GM21360 (cell line): Measurements from ENCODE around the gene BCL2L11.

ENCODE experiments used
- ATAC-seq: cut with Tn5 transposase; IDR thresholded peaks from one replicate; pipeline ENCODE4 v1.9.1; 2021; ENCODE audit warnings: mild to moderate bottlenecking, moderate library complexity; ENCODE audit not compliant: unreplicated experiment

The BCL2L11 gene

DNA sequence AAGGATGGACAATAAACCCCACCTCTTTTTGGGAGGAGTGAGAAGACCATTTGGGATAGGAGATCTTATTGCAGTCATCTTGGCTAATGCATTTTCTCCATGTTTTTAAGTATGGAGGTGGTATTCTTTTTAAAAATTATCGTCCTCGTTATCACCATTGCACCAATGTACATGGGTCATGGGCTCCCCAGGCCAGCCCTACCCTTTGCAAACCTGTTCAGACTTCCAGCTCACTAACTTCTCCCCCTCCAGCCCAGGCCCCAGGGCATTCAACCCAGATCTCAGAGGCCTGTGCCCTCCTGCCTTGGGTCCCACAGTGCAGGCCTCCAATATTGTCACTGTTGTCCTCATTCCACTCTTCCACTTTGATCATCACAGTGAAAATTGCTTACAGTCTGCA lies 68.4 kb downstream of the BCL2L11 start:
- no peak for ATAC-seq

- ATAC-seq = no peak
Observed at GRCh38 chr2:111190816-111191540, 70.3 kb downstream of the BCL2L11 start.

DNA sequence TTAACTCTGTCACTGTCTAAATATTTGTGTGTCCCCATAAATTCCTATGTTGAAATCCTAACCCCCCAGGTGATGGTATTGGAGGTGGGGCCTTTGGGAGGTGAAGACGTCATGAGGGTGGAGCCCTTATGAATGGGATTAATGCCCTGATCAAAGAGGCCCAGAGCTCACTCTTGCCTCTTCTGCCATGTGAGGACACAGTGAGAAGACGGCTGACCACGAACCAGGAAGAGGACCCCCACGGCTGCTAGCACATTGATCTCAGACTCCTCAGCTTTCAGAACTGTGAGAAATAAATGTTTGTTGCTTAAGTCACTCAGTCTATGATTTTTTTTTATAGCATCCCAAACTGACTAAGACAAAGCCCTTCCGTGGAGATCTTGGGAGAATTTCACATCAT lies 71.2 kb downstream of the BCL2L11 start:
- ATAC-seq = no peak

DNA sequence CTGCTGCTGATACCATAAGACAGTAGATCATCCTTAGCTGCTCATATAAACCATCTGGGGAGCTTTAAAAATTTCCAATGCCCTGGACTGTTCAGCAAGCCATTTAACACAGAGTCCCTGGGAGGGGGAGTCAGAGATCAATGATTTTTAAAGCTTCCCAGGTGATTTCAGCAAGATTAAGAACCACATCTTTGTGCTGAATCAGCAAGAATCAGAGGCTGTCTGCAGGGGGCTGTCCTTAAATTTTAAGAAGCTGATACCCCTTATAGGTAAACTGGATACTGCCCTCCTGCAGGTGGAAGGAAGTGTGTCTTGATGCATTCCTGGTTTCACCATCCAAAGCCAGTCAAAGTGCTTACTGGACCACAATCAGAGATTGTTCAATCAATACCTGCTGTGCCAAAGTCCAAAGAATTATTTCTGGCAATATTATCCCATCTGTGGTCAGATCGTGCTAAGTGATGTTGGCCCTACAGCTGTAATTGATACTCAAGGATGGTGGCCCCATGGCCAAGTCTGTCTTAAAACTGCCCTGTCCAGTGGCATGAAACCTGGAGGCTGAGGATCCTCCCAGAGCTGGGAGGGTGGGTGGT lies 72.2 kb downstream of the BCL2L11 start:
- ATAC-seq = no peak

DNA sequence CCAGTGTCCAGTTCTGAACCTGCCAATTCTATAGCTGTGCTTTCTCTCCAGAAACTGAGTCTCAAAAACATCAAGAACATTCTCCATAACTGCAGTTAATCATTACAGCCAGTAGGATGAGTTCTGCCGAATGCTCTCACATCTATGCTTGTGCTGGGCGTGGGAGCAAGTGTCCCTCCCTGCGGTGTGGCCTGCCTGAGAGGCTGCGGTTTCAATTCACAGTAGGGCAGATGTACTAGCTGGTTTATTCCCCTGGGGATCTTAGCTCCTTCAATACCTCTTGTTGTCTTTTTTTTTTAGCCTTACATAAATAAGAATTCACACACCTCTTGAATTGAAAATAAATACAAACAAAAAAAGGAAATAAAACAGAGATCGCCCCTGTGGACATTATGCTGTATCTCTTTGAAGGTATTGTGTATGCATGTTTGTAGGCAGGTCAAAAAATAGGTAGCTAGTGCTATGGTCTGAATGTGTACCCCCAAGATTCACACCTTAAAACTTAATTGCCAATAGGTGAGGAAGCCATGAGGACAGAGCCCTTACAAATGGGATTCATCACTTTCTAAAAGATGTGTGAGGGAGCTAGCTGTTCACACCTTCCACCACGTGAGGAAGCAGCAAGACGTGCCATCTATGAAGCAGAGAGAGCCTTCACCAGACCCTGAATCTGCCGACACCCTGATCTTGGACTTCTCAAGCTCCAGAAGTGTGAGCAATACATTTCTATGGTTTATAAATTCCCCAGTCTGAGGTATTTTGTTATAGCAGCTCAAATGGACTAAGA lies 74.3 kb downstream of the BCL2L11 start:
- ATAC-seq = peak; percentile 93

GRCh38 chr2:111196435-111196834 lies 75.7 kb downstream of the BCL2L11 start:
- ATAC-seq = no peak

DNA sequence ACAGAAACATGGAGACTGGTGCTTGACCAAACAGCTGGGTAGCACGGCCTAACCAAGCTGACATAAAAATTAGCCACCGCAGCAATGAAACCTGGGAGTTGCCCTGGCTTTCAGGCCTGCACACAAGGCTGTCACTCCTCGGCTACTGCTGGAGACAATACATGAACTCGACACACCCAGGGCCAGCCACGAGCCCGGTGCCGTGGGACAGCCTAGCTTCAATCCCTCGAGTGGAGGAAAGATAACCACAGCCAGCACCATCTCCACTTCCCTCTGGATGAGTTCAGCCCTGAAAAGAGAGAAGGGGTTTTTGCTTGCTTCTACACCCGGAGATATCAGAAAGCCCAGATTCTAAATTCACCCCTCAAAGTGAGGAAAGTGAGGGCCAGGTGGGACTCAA lies 78.0 kb downstream of the BCL2L11 start:
- no peak for ATAC-seq

GRCh38 chr2:111199840-111200239 lies 79.1 kb downstream of the BCL2L11 start:
- no peak for ATAC-seq

GRCh38 chr2:111200333-111200881 lies 79.7 kb downstream of the BCL2L11 start:
- ATAC-seq = no peak

DNA sequence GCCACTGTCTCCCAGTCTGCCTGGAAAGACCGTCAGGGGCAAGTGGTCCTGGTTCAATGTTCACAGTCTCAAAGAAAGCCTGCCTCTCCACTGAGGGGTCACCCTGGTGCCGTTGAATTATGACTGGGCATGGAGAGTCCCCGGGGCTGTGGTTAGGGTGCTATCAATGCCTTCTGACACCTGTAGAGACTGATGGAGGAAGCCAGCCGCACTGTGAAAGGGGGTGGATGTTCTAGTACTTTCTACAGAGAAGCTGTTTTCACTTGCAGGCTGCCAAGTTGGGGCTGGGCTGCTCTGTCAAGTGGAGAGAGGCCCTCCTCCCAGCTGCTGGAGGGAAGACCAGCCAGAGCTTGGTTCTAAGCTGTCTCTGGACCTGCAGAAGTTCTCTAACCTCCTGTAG lies 80.5 kb downstream of the BCL2L11 start:
- ATAC-seq = peak; percentile 72

DNA sequence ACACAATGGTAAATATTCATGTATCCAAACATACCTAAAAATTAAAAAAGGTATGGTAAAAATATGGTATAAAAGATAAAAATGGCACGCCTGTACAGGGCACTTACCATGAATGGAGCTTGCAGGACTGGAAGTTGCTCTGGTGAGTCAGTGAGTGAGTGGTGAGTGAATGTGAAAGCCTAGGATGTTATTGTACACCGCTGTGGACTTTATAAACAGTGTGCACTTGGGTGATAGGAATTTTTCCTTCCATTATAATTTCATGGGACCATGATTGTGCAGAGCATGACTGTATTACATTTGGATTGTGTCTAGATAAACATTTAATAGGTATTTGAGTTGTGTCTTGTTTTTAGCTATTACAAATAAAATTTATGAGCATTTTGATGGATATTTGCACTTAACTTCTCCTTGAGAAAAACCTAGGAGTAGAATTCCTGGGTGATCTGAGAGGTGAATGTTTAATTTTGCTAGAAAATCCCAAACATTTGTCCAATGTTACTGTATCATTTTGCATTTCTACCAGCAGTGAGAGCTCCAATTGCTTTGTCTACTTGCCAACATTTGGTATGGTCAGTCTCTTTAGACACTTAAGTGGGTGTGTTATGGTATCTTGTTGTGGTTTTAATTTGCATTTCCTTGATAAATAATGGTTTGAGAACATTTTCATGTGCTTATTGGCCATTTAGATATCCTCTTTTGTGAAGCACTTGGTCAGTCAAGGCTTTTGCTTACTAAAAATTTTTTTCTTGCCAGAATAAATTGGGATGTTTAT lies 81.7 kb downstream of the BCL2L11 start:
- no peak for ATAC-seq

DNA sequence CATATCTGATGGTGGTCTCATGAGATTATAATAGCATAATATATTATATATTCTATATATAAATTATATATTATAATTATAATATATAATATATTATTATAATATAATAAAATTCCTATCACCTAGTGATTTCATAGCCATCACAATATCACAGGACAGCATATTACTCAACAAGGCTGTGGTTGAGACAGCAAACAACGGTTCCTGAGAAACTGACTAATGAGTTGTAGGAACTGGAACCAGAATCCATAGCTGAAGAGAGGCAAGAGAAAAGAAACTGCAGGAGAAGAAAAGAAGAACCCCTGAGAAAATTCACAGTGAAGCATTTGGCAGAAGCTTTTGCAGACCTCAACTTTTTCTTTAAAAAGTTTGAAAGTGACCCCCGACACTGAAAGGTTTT lies 84.0 kb downstream of the BCL2L11 start:
- ATAC-seq = no peak

GRCh38 chr2:111205774-111206173 lies 85.1 kb downstream of the BCL2L11 start:
- no peak for ATAC-seq

- ATAC-seq = no peak
Observed at GRCh38 chr2:111207851-111208250, 87.1 kb downstream of the BCL2L11 start.

- ATAC-seq = peak; percentile 2
Observed at GRCh38 chr2:111208639-111209038, 87.9 kb downstream of the BCL2L11 start.

DNA sequence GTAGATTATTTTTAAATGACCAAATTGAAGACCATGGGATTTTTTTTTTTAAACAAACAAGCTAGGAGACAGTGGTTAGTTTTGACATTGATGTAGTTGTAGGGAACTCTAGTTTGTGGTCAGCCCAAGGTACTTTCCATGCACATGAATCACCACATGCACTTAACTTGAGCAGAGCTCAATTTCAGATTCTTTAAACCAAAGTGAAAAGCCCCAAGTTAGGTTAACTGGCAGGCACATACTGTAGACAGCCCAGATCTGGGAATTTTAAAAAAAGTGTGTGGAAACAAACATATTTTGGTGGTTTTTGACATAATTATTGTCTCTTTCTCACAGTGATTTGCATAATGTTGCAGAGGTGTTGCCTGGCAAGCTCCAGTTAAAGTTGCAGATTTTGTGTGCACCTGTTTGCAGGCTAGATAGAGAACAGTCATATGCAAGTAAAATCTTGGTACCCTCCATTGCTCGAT lies 88.4 kb downstream of the BCL2L11 start:
- peak; percentile 93 for ATAC-seq

- ATAC-seq = no peak
Observed at GRCh38 chr2:111210036-111210435, 89.3 kb downstream of the BCL2L11 start.

- no peak for ATAC-seq
Observed at GRCh38 chr2:111213877-111214276, 93.2 kb downstream of the BCL2L11 start.

DNA sequence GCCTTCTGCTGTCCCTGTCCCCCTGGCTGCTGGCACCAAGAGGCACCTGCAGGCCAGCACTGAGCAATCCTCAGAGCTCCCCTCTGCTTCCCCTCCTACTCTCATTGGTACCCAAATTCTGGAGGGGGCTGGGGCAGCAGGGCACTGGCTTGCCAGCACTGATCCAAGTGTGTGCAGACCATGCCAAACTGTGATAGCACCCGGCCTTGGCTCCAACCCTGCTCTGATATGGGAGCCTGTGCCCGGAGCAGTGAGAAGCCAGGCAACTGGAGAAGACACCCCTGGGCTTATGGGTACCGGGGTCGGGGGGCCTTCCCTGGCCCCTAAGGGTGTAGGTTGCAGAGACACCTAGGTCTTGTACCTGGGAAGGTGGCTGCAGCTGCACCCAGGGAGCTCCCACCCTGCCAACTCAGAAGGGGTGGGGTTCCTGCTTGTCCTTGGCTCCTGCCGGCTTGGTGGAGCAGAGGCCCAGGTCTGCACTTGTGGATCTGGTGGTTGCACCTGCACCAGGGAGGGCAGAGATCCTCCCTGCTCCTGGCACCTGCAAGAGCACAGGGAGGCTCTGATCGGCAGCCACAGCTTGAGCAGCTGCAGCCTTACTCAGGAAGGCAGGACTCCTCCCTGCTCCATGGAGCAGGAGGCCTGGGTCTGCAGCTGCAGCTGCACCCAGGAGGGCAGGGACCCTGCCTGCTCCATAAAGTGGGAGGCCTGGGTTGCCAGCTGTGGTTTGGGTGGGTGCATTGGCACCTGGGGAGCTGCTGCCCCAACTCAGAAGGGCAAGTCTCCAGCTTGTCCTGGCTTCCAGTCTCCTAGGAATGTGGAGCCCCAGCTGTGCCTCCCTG lies 96.3 kb downstream of the BCL2L11 start:
- no peak for ATAC-seq
